Measurements from ENCODE around the gene GLOD4.

- TF ChIP-seq USF2 (IDR thresholded peaks at IDR 0.05; ENCODE audit: low read depth, low read length) (no peak), RAD21 (IDR thresholded peaks at IDR 0.05; ENCODE audit: low read length) (no peak), CTCF (conservative IDR thresholded peaks at IDR 0.05; ENCODE audit: low read depth, low read length) (no peak), POLR2A (IDR thresholded peaks at IDR 0.05; ENCODE audit: low read depth, low read length) (no peak), RFX5 (IDR thresholded peaks at IDR 0.05; ENCODE audit: low read depth, low read length) (no peak), SMC3 (IDR thresholded peaks at IDR 0.05; ENCODE audit: low read depth, low read length) (no peak), RCOR1 (IDR thresholded peaks at IDR 0.05; ENCODE audit: insufficient replicate concordance, low read length) (no peak), CEBPB (IDR thresholded peaks at IDR 0.05; ENCODE audit: low read depth, low read length) (no peak), FOS (IDR thresholded peaks at IDR 0.05; ENCODE audit: low read depth, low read length) (no peak), BHLHE40 (IDR thresholded peaks at IDR 0.05; ENCODE audit: low read depth, low read length) (no peak), CHD1 (IDR thresholded peaks at IDR 0.05; ENCODE audit: low read depth, low read length) (no peak)
Measured at GRCh38 chr17:760371-760770, 21.7 kb downstream of the GLOD4 start.

Measured in IMR-90 (cell line).